NT2/D1 (cell line): ENCODE results near the gene ST6GALNAC4.

Experiments
- SUZ12 ChIP-seq: IDR thresholded peaks from 2 replicates; pipeline ENCODE4 v1.6.1; 2011; ENCODE audit not compliant: insufficient read length, insufficient read depth; ENCODE audit errors: extremely low read depth
- YY1 ChIP-seq: IDR thresholded peaks from 2 replicates; pipeline ENCODE4 v1.6.1; 2011; ENCODE audit not compliant: insufficient read length, insufficient read depth
- ZNF274 ChIP-seq: IDR thresholded peaks from 2 replicates; pipeline ENCODE4 v1.6.1; 2011; ENCODE audit warnings: mild to moderate bottlenecking, low read depth, low read length

- TF ChIP-seq ZNF274: no peak
- no peak for TF ChIP-seq SUZ12
- no peak for TF ChIP-seq YY1
Measured at GRCh38 chr9:127897193-127897692, 19.6 kb downstream of the ST6GALNAC4 start.
